ENCODE results near the gene CNTNAP2. TPM values are rescaled to one million over a fixed set of nuclear protein-coding genes. Genes with fewer than 3 reads are reported as not detected.

Gene CNTNAP2
- total and polyA plus RNA-seq, 2 of the 4 experiments (the other 2 are of a cell fraction), result not detected

GRCh38 chr7:146645383-146645976 lies 528.9 kb downstream of the CNTNAP2 start:
- no CpG with 5 or more reads among the region's 3 CpGs for WGBS, 2 experiments (ENCODE audit: extremely low coverage in 2 of 2, insufficient read length in 1 of 2)
- Histone ChIP-seq H3K23ac (ENCODE audit: low read depth, low read length) (no peak overlapping the region), H2BK120ac (ENCODE audit: low read depth, low read length) (no peak overlapping the region), H2BK15ac (ENCODE audit: low read depth, low read length) (no peak overlapping the region), H3K4me1 (ENCODE audit: control insufficient read depth, insufficient read depth, low read length) (no peaks in the 10 kb centered on the region), H3K27ac (ENCODE audit: insufficient read depth, low read length) (no peak overlapping the region), H3K4ac (ENCODE audit: low read depth, low read length) (no peak overlapping the region), H2AK5ac (ENCODE audit: low read depth, low read length) (no peak overlapping the region), H3K36me3 (ENCODE audit: control insufficient read depth, insufficient read depth, low read length) (no peaks in the 10 kb centered on the region), H3K9ac (ENCODE audit: low read depth, low read length) (no peak overlapping the region), H2AFZ (replicated peaks; ENCODE audit: low read length, poor library complexity) (no peak overlapping the region), H3K9me3 (ENCODE audit: control insufficient read depth, insufficient read depth, low read length) (peaks cover 4% of the 10 kb centered on the region; the same call in 1 of the 2 replicates), H3K79me1 (ENCODE audit: low read depth in 1 of 2, low read length in 2 of 2) (no peaks in the 10 kb centered on the region), H3K18ac (ENCODE audit: low read depth, low read length) (no peak overlapping the region), H4K20me1 (ENCODE audit: insufficient read depth, low read length) (no peaks in the 10 kb centered on the region), H3K4me3 (ENCODE audit: insufficient read depth, low read depth, low read length) (no peak overlapping the region), H3K14ac (replicated peaks; ENCODE audit: low read depth, low read length) (no peak overlapping the region), H4K8ac (ENCODE audit: low read depth in 2 of 2, low read length in 2 of 2) (no peak overlapping the region), H2BK5ac (ENCODE audit: low read depth, low read length, poor library complexity, severe bottlenecking) (no peak overlapping the region), H3K4me2 (ENCODE audit: low read depth, low read length) (no peak overlapping the region), H2AK9ac (replicated peaks; ENCODE audit: low read depth, low read length, poor library complexity) (no peak overlapping the region), H3K27me3 (ENCODE audit: control insufficient read depth, insufficient read depth, low read length) (no peaks in the 10 kb centered on the region), H4K5ac (ENCODE audit: low read depth, low read length) (no peak overlapping the region), H3K56ac (ENCODE audit: extremely low read depth, insufficient read depth, low read length) (no peak overlapping the region), H4K91ac (ENCODE audit: insufficient read depth, low read depth, low read length) (no peak overlapping the region), H3K9me1 (ENCODE audit: insufficient read depth, low read length) (no peaks in the 10 kb centered on the region), H2BK20ac (ENCODE audit: low read depth, low read length) (no peak overlapping the region)
- CTCF ChIA-PET, result no interaction called here
- in situ Hi-C loops (cut with MboI; ENCODE audit: low sequenced_read_pairs) (no loop called here), dilution Hi-C loops (cut with HindIII; ENCODE audit: low sequenced_read_pairs, unreplicated experiment) (no loop called here), intact Hi-C loops (cut with micrococcal nuclease) (no loop called here)
- TF ChIP-seq RCOR1 (IDR thresholded peaks at IDR 0.05; ENCODE audit: insufficient replicate concordance, low read length) (no peak), CTCF (conservative IDR thresholded peaks at IDR 0.05; ENCODE audit: low read depth, low read length) (no peak), USF2 (IDR thresholded peaks at IDR 0.05; ENCODE audit: low read depth, low read length) (no peak), MXI1 (IDR thresholded peaks at IDR 0.05; ENCODE audit: borderline replicate concordance, low read depth, low read length) (no peak), FOS (IDR thresholded peaks at IDR 0.05; ENCODE audit: low read depth, low read length) (no peak), MAFK (IDR thresholded peaks at IDR 0.05; ENCODE audit: low read depth, low read length) (no peak), CEBPB (IDR thresholded peaks at IDR 0.05; ENCODE audit: low read depth, low read length) (no peak), BHLHE40 (IDR thresholded peaks at IDR 0.05; ENCODE audit: low read depth, low read length) (no peak)
- POLR2A ChIA-PET (ENCODE audit: unreplicated experiment), result no interaction called here
- ATAC-seq (ENCODE audit: low read depth) (no peak), DNase-seq (no peak)
- no TSS peak for BruUV-seq (replicated peaks)
